KOPT-K1 (cell line): ENCODE data around the gene IRS1.
"Not testable (repeated sequence)": the region's sequence is repeated elsewhere in the genome, so short reads cannot be mapped to it uniquely, and the experiment has no call there.

Experiments used
- H3K27ac ChIP-seq: fragments of 200-600 bp; sonication (generic); 2 replicates; pipeline ENCODE4 v1.5.1; 2016; ENCODE audit warnings: antibody characterized with exemption, mild to moderate bottlenecking, low read depth, low read length; ENCODE audit not compliant: poor library complexity, severe bottlenecking
- H3K36me3 ChIP-seq: fragments of 200-600 bp; sonication (generic); 2 replicates; pipeline ENCODE4 v1.5.1; 2017; ENCODE audit warnings: antibody characterized with exemption, mild to moderate bottlenecking, low read length, moderate library complexity; ENCODE audit not compliant: insufficient read depth
- H3K9me3 ChIP-seq: fragments of 200-600 bp; sonication (generic); 2 replicates; pipeline ENCODE4 v1.5.1; 2017; ENCODE audit warnings: antibody characterized with exemption, low read length, mild to moderate bottlenecking; ENCODE audit not compliant: insufficient read depth, poor library complexity, severe bottlenecking

The IRS1 gene

DNA sequence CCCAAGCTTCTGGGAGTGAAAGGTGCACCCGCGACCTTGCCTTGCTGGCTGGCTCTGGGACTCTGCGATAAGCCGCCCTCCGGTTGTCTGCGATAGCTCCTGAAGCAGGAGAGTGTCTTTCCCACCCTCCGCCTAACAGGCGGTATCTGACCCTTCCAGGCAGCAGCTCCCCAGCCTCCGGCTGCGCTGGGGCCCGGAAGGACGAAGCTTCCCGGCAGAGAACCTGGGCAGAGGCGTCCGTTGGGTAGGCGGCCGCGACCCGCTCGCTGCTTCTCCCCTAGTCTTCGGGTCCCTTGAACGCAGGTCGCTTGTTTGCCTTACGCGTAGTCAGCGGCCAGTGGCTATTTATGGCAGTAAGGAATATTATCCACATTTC lies 35.8 kb upstream of the IRS1 start:
- peaks cover 30% of the 10 kb centered on the region for H3K36me3 ChIP-seq
- no peaks in the 10 kb centered on the region for H3K9me3 ChIP-seq
- peak overlapping the region; percentile 94 for H3K27ac ChIP-seq

DNA sequence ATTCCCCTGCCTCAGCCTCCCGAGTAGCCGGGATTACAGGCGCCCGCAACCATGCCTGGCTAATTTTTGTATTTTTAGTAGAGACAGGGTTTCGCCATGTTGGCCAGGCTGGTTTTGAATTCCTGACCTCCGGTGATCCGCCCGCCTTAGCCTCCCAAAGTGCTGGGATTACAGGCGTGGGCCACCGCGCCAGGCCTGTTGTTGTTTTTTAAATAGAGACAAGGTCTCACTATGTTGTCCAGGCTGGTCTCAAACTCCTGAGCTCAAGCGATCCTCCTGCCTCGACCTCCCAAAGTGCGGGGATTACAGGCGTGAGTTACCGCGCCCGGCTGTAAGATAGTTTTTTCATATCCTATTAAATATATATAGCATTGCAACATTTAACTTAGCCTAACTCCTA lies 35.3 kb upstream of the IRS1 start:
- not testable (repeated sequence) for H3K9me3 ChIP-seq
- H3K36me3 ChIP-seq = peaks cover 30% of the 10 kb centered on the region
- H3K27ac ChIP-seq = peak overlapping the region; percentile 94

GRCh38 chr2:226832061-226832460 lies 32.4 kb upstream of the IRS1 start:
- H3K36me3 ChIP-seq = peaks cover 30% of the 10 kb centered on the region
- no peaks in the 10 kb centered on the region for H3K9me3 ChIP-seq
- no peak overlapping the region for H3K27ac ChIP-seq

DNA sequence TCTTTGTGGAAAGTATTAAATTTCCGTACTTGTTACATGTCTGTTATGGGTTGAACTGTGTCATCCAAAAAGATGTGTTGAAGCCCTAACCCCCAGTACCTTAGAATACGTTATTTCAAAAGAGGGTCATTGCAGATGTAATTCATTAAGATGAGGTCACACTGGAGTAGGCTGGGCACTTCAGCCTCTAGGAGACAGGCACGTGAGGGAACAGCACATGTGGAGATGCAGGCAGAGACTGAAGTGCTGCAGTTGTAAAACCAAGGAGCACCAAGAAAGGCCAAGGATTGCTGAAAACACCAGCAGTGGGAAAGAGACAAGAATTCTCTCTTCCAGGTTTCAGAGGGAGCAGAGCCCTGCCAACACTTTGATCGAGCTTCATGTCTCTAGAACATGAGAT lies 31.6 kb upstream of the IRS1 start:
- no peak overlapping the region for H3K27ac ChIP-seq
- H3K36me3 ChIP-seq = peaks cover 30% of the 10 kb centered on the region
- no peaks in the 10 kb centered on the region for H3K9me3 ChIP-seq

GRCh38 chr2:226829721-226830631 lies 30.4 kb upstream of the IRS1 start:
- H3K36me3 ChIP-seq = peaks cover 30% of the 10 kb centered on the region
- no peaks in the 10 kb centered on the region for H3K9me3 ChIP-seq
- H3K27ac ChIP-seq = no peak overlapping the region

DNA sequence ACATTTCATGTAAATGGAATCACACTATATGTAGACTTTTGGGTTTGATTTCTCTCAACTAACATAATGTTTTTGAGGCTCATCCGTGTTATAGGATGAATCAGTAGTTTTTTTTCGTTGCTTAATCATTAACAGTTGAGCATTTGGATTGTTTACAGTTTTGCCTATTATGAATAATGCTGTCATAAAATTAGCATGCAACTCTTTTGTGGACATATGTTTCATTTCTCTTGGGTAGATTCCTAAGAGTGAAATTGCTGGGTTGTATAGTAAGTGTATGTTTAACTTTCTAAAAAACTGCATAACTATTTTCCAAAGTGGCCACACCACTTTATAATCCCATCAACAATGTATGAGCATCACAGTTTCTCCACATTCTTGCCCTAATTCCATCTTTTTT lies 28.6 kb upstream of the IRS1 start:
- H3K9me3 ChIP-seq = no peaks in the 10 kb centered on the region

GRCh38 chr2:226825056-226825455 lies 25.4 kb upstream of the IRS1 start:
- Histone ChIP-seq H3K27ac (no peak overlapping the region), H3K9me3 (no peaks in the 10 kb centered on the region), H3K36me3 (no peaks in the 10 kb centered on the region)

More for the DNA sequence above, 28.6 kb upstream of the IRS1 start:
- Histone ChIP-seq H3K36me3 (peaks cover 25% of the 10 kb centered on the region), H3K27ac (no peak overlapping the region)

DNA sequence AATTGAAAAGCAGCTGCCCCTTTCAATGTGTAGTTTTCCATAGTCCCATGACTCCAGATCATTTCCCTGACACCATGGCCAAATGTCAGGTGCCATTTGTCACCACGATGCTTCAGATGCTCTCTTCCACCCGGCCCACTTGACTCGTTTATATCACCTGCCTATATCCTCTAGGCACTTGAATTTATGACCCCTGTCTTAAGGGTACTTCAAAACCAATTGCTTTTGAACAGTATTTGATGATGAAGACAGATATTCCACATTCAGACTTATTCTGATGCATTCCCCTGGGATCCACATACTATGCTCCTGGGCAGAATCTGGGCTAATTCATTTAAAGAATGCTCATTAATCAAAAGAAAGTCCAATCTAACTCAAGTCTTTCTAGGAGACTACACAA lies 19.3 kb upstream of the IRS1 start:
- Histone ChIP-seq H3K9me3 (no peaks in the 10 kb centered on the region), H3K36me3 (no peaks in the 10 kb centered on the region), H3K27ac (no peak overlapping the region)

- Histone ChIP-seq H3K27ac (no peak overlapping the region), H3K36me3 (no peaks in the 10 kb centered on the region), H3K9me3 (no peaks in the 10 kb centered on the region)
These were observed 13.6 kb upstream of the IRS1 start for GRCh38 chr2:226813148-226813701.

- Histone ChIP-seq H3K36me3 (no peaks in the 10 kb centered on the region), H3K9me3 (no peaks in the 10 kb centered on the region), H3K27ac (no peak overlapping the region)
These were observed 3.8 kb upstream of the IRS1 start for GRCh38 chr2:226803410-226803809.

GRCh38 chr2:226802573-226802972 lies 3.0 kb upstream of the IRS1 start:
- H3K36me3 ChIP-seq = no peaks in the 10 kb centered on the region
- no peak overlapping the region for H3K27ac ChIP-seq
- no peaks in the 10 kb centered on the region for H3K9me3 ChIP-seq

DNA sequence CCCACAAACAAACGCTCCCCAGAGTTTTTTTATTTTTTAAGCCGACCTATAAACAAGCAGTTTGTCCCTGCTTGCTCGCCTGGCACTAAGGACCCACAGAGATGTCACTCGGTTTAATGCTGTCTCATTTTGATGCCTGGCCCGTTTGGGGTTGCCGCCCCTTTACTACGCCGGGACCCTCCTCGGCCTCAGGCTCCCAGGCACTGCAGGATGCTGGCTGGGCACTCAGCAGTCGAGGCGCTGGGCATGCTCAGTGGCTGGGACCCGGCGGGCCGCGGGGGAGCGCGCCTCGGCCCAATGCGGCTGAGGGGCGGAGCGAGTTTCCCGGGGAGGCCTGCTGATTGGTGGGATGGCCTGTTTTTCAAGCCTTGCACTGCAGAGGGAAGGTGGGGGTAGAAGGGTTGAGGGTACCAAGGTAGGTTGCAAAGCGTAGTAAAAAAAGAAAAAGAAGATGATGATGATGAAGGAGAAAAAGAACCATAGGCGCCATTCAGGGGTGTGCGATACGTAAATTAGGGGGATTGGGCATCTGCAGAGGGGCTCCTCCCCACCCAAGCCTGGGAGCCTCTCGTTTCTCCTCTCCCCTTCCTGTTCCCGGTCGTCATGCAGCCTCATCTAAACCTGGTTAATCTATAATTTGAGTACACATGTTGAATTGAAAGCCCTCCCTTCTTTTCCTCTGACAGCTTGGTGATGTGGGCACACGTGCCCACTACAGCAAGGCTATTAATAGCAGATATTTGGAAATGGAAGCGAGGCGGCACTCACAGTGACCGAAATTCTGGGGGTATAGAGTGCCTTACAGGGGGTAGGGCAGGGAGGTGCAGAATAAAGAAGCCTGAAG lies 1.5 kb upstream of the IRS1 start:
- 0 out of 2 replicates have a peak, but pooled peaks cover 8% of the 10 kb centered on the region for H3K36me3 ChIP-seq
- H3K9me3 ChIP-seq = no peaks in the 10 kb centered on the region
- peak overlapping the region; percentile 63 for H3K27ac ChIP-seq

GRCh38 chr2:226799976-226800940 lies 638 bp upstream of the IRS1 start:
- Histone ChIP-seq H3K36me3 (0 out of 2 replicates have a peak, but pooled peaks cover 8% of the 10 kb centered on the region), H3K27ac (peak overlapping the region; percentile 63), H3K9me3 (no peaks in the 10 kb centered on the region)

GRCh38 chr2:226798422-226799210 lies 1.0 kb downstream of the IRS1 start:
- H3K36me3 ChIP-seq = 0 out of 2 replicates have a peak, but pooled peaks cover 8% of the 10 kb centered on the region
- H3K9me3 ChIP-seq = no peaks in the 10 kb centered on the region
- H3K27ac ChIP-seq = peak overlapping the region; percentile 63
